GM23338 (cell line): ENCODE results near the gene BRPF3.

Experiments
- CREB1 ChIP-seq: fragments of 250-450 bp; sonication (Bioruptor Pico); IDR thresholded peaks from 2 replicates; pipeline ENCODE4 v1.5.0; 2020; ENCODE audit warnings: low read depth, mild to moderate bottlenecking, moderate library complexity
- CTCF ChIP-seq, 2 experiments: fragments of 200-600 bp in 1 of 2; sonication (generic) in 1 of 2; conservative IDR thresholded peaks; 2 replicates each; pipeline versions ENCODE4 v1.5.1 to v1.6.1; 2016 to 2017; ENCODE audit warnings: antibody characterized with exemption in 2 of 2, low read depth in 2 of 2, mild to moderate bottlenecking in 2 of 2, moderate library complexity in 1 of 2
- ETS1 ChIP-seq: IDR thresholded peaks from 2 replicates; pipeline ENCODE4 v1.6.1; 2016; ENCODE audit warnings: antibody characterized with exemption
- EZH2 ChIP-seq: fragments of 200-600 bp; sonication (generic); IDR thresholded peaks from one replicate; pipeline ENCODE4 v1.8.0; 2017; ENCODE audit warnings: antibody characterized with exemption, mild to moderate bottlenecking, low read depth; ENCODE audit not compliant: unreplicated experiment
- EZH2phosphoT487 ChIP-seq: fragments of 200-600 bp; sonication (generic); IDR thresholded peaks from one replicate; pipeline ENCODE4 v1.8.1; 2018; ENCODE audit warnings: antibody characterized with exemption; ENCODE audit not compliant: unreplicated experiment
- JUNB ChIP-seq: IDR thresholded peaks from one replicate; pipeline ENCODE4 v1.6.1; 2016; ENCODE audit warnings: antibody characterized with exemption; ENCODE audit not compliant: unreplicated experiment
- POLR2AphosphoS5 ChIP-seq: IDR thresholded peaks from 2 replicates; pipeline ENCODE4 v1.6.1; 2016; ENCODE audit warnings: antibody characterized with exemption, low read depth
- REST ChIP-seq: IDR thresholded peaks from one replicate; pipeline ENCODE4 v1.6.1; 2018; ENCODE audit warnings: antibody characterized with exemption; ENCODE audit not compliant: unreplicated experiment
- ZNF331 ChIP-seq: fragments of 250-450 bp; sonication (Bioruptor Pico); IDR thresholded peaks from 2 replicates; pipeline ENCODE4 v1.5.0; 2020; ENCODE audit warnings: low read depth, mild to moderate bottlenecking, moderate library complexity

- no peak for TF ChIP-seq CTCF (conservative IDR thresholded peaks at IDR 0.05; ENCODE audit: low read depth in 2 of 2)
- no peak for TF ChIP-seq POLR2AphosphoS5
- TF ChIP-seq REST: no peak
- TF ChIP-seq ETS1: no peak
- no peak for TF ChIP-seq EZH2phosphoT487
- TF ChIP-seq EZH2: no peak
- TF ChIP-seq JUNB: no peak
- TF ChIP-seq CREB1: no peak
- TF ChIP-seq ZNF331 (CRISPR knock-in tag): no peak
Measured at GRCh38 chr6:36187446-36187845, 9.1 kb upstream of the BRPF3 start.
